ENCODE results near the gene CBLC. TPM values are rescaled to one million over a fixed set of nuclear protein-coding genes. Genes with fewer than 3 reads are reported as not detected.

The CBLC gene
- total RNA-seq, 2 experiments from 2014 or later, result not detected

GRCh38 chr19:44782729-44783128 lies 5.0 kb downstream of the CBLC start:
- CTCF ChIA-PET, result interaction anchor here (0.8 to 2.4 kb wide), 4 partner anchors 12 to 310 kb away, joined by 3 to 14 read pairs (median 4); partner anchors contain the start of gene PPP1R37
- POLR2A ChIA-PET, result no interaction called here

- ChIA-PET CTCF (interaction anchor here (0.7 to 2.4 kb wide), 13 partner anchors 9 to 309 kb away, joined by 3 to 14 read pairs (median 4); partner anchors contain the start of gene PPP1R37), POLR2A (no interaction called here)
Measured at GRCh38 chr19:44783545-44783944, 5.9 kb downstream of the CBLC start.

- ChIA-PET CTCF (interaction anchor here (1.4 to 2.4 kb wide), 4 partner anchors 11 to 60 kb away, joined by 3 to 14 read pairs (median 8); partner anchors contain the start of gene NECTIN2), POLR2A (interaction anchor here (1.0 kb wide), 1 partner anchor 61 kb away, joined by 3 read pairs; no protein-coding TSS in a partner anchor)
Measured at GRCh38 chr19:44785271-44785670, 7.6 kb downstream of the CBLC start.

DNA sequence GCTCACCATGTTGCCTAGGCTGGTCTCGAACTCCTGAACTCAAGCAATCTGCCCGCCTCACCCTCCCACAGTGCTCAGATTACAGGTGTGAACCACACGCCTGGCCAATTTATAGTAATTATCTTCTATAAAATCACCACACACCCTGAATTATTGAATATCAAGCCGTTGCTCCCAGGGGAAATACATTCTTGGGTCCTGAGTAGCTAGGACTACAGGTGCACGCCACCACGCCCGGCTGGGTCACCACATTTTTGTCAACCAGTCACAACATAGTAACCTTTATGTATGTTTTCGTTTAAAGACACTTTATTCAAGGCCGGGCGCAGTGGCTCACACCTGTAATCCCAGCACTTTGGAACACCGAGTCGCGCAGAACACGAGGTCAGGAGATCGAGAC lies 8.3 kb downstream of the CBLC start:
- ChIA-PET CTCF (interaction anchor here (0.6 to 1.9 kb wide), 3 partner anchors 58 to 97 kb away, joined by 3 to 5 read pairs (median 4); no protein-coding TSS in a partner anchor), POLR2A (no interaction called here)

GRCh38 chr19:44788971-44789370 lies 11.3 kb downstream of the CBLC start:
- POLR2A ChIA-PET, result no interaction called here
- CTCF ChIA-PET, result interaction anchor here (0.8 kb wide), 1 partner anchor 55 kb away, joined by 4 read pairs; no protein-coding TSS in a partner anchor

DNA sequence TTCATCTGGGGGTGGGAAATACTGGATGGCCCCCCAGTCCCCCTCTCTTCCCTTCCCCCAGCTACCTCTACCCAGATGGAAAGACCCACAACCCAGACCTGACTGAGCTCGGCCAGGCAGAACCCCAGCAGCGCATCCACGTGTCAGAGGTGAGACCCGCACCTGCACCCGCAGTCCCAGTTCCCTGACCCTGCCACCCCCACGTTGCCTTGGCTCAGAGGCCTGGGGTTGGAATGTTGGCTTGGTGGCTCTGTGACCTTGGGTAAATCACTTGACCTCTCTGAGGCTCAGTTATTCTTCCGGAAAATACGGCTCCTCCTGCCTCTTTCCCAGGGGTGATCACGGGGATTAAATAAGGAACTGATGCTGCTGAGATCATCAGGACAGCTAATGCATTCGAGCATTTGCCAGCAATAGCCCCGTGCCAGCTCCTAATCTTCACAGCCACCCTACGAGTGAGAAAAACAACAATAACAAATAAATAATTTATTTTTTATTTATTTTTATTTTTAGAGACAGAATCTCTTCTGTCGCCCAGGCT lies 12.3 kb downstream of the CBLC start:
- ChIA-PET POLR2A (no interaction called here), CTCF (interaction anchor here (0.8 kb wide), 1 partner anchor 54 kb away, joined by 4 read pairs; no protein-coding TSS in a partner anchor)

DNA sequence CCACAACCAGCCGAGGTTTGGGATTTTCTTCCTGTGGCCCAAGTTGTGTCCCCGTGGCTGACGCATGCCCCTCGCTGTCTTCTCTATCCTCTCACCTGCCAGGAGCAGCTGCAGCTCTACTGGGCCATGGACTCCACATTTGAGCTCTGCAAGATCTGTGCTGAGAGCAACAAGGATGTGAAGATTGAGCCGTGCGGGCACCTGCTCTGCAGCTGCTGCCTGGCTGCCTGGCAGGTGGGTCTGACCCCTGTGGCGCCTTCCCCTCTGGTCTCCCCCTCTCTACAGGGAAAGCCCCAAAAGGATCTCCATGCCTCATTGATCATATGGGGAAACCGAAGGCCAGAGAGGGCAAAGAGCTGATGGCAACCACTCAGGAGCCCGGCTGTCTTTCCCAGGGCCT lies 14.6 kb downstream of the CBLC start:
- ChIA-PET POLR2A (no interaction called here), CTCF (interaction anchor here (1.5 kb wide), 1 partner anchor 22 kb away, joined by 3 read pairs; no protein-coding TSS in a partner anchor)

GRCh38 chr19:44794610-44795009 lies 16.9 kb downstream of the CBLC start:
- ChIA-PET POLR2A (interaction anchor here (0.7 kb wide), 1 partner anchor 40 kb away, joined by 9 read pairs; no protein-coding TSS in a partner anchor), CTCF (no interaction called here)

- ChIA-PET CTCF (interaction anchor here (1.4 to 2.2 kb wide), 2 partner anchors 11 to 24 kb away, joined by 4 to 12 read pairs; no protein-coding TSS in a partner anchor), POLR2A (no interaction called here)
Measured at GRCh38 chr19:44795398-44795987, 17.8 kb downstream of the CBLC start.

DNA sequence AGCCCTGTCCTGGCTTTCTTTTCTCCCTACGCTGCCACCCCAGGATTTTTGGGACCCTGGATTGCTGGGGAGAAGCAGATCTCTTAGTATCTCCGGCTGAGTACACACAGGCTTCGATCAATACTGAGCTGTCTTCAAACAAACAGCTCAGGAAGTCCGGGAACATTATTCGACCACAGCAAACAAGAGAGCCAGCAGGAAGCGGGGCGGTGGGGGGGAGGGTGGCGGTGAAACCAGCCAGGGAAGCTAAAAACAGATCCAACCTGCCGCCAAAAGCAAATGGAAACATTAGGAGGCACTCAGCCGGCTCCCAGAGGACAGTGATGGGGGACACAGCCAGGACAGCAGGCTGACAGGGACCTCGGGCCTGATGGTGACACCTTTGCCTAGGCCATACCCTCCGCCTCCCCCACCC lies 19.0 kb downstream of the CBLC start:
- ChIA-PET CTCF (interaction anchor here (1.4 to 2.2 kb wide), 2 partner anchors 13 to 26 kb away, joined by 4 to 12 read pairs; no protein-coding TSS in a partner anchor), POLR2A (no interaction called here)

- ChIA-PET CTCF (interaction anchor here (1.5 kb wide), 1 partner anchor 44 kb away, joined by 5 read pairs; no protein-coding TSS in a partner anchor), POLR2A (no interaction called here)
Measured at GRCh38 chr19:44799627-44800346, 22.1 kb downstream of the CBLC start.

GRCh38 chr19:44800461-44800860 lies 22.8 kb downstream of the CBLC start:
- POLR2A ChIA-PET, result no interaction called here
- CTCF ChIA-PET, result no interaction called here

- ChIA-PET POLR2A (no interaction called here), CTCF (no interaction called here)
Measured at GRCh38 chr19:44803442-44804428, 26.0 kb downstream of the CBLC start.

GRCh38 chr19:44806291-44806690 lies 28.6 kb downstream of the CBLC start:
- CTCF ChIA-PET, result no interaction called here
- POLR2A ChIA-PET, result no interaction called here

- POLR2A ChIA-PET, result no interaction called here
Measured at GRCh38 chr19:44807162-44807561, 29.5 kb downstream of the CBLC start.

GRCh38 chr19:44807652-44808462 lies 30.2 kb downstream of the CBLC start:
- POLR2A ChIA-PET, result no interaction called here
- CTCF ChIA-PET, result interaction anchor here (1.4 kb wide), 1 partner anchor 84 kb away, joined by 4 read pairs; no protein-coding TSS in a partner anchor

More at GRCh38 chr19:44807162-44807561, 29.5 kb downstream of the CBLC start:
- CTCF ChIA-PET, result interaction anchor here (0.6 to 1.4 kb wide), 2 partner anchors 32 to 83 kb away, joined by 3 to 4 read pairs; no protein-coding TSS in a partner anchor

DNA sequence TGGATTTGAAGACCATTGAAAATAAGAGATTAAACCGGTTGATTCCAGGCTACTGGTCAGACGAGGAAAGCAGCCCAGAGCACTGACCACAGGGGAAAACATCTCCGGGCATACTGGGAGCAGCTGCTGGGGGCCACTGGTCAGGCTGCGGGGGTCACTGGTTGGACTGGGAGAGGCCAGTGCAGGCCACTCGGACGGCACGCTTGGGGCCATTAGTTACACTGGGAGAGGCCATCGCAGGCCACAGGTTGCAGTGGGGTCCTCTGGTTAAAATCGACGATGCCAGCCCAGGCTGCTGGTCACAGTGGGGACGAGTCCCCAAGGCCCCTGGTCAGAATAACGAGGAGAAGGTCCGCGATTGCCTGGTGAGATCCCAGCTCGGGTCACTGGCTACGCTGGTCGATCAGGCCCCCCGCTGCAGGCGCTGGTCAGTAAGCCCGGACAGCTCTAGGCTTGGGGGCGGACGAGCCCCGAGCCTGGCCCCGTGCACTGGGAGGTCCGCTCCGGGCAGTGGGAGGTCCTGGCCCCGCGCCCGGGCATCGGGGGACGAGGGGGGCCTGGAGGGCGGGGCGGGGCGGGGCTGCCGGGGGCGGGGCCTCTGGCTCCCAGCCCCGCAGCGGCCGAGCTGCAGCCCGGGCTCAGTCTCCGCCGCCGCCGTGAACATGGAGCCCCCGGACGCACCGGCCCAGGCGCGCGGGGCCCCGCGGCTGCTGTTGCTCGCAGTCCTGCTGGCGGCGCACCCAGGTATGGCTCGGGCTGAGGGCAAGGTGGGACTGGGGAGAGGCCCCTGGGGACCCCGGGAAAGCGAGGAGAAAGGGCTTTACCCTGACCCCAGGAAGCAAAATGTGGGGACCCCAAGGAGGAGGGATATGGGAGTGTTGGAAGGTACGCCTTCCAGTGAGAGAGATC lies 31.0 kb downstream of the CBLC start, which contains the start of gene BCAM:
Gene BCAM (plus strand): TSS at position 641 of the 909 bp plus-strand sequence. CDS start 22 bp downstream, at position 663.
- CTCF ChIA-PET, result interaction anchor here (1.4 kb wide), 1 partner anchor 84 kb away, joined by 4 read pairs; no protein-coding TSS in a partner anchor
- POLR2A ChIA-PET, result interaction anchor here (0.5 kb wide), 1 partner anchor 15 kb away, joined by 3 read pairs; no protein-coding TSS in a partner anchor
